RKO (cell line): ENCODE results near the gene ABCA13.
A peak's percentile ranks its signal among the peaks of the same experiment; 100 is the strongest.

Experiments used
- DNase-seq: peaks from one replicate; pipeline ENCODE4 v3.0.0-alpha.2; 2016; ENCODE audit warnings: low spot score

ABCA13 gene

GRCh38 chr7:48428091-48428684, 256.9 kb downstream of the ABCA13 start:
- no peak for DNase-seq

- DNase-seq = no peak
Observed at GRCh38 chr7:48429117-48429516, 257.9 kb downstream of the ABCA13 start.

DNA sequence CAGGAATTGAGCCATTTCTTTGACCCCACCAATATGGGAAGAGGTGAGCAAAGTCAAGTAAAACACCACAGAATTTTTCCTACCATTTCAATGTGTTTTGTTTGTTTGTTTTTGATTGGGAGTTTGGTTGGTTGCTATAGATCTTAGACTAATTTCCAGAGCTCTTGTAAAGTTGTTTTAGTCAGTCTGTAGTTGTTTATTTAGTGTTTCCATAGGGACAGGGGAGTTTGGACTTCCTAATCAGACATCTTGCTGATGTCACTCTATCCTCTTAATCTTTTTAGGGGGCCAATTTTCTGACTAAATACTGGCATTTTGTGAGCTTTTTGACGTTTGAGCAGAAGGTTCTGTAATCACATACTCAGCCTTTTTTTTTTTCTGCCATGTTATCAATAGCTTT, 266.9 kb downstream of the ABCA13 start:
- DNase-seq = no peak

- DNase-seq = no peak
Observed at GRCh38 chr7:48441848-48442492, 270.7 kb downstream of the ABCA13 start.

DNA sequence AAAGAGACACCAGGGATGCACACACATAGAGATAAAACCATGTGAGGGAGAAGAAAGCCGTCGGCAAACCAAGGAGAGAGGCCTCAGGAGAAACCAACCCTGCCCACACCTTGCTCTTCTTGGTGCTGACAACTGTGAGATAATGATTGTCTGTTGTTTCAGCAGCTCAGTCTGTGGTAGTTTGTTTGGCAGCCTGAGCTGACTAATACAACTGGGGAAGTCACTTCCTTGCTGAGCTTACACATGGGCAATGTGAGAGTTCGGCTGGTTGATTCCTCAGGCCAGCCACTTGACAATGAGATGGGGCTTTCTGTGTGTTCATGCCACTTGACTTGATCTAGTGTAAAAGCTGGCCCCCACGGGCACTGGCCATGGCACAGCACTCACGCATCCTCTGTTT, 271.8 kb downstream of the ABCA13 start:
- DNase-seq = no peak

GRCh38 chr7:48446721-48447120, 275.5 kb downstream of the ABCA13 start:
- no peak for DNase-seq

DNA sequence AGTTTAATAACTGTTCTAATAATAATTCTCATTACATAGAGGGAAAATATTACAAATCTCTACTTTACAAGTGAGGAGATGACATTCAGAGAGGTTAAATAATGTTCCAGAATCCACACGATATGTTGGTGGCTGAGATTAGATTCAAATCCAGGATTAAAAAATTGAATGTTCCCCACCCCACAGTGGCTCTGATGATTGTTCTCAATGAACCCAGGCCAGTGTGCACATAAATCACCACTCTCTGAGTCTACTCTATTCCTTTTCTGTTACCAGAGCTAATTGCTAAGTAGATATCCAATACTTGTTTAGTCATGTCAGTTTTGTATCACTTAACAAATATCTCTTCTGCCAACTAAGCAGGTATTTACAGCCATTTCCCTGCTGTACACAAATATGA, 281.0 kb downstream of the ABCA13 start:
- DNase-seq = no peak

DNA sequence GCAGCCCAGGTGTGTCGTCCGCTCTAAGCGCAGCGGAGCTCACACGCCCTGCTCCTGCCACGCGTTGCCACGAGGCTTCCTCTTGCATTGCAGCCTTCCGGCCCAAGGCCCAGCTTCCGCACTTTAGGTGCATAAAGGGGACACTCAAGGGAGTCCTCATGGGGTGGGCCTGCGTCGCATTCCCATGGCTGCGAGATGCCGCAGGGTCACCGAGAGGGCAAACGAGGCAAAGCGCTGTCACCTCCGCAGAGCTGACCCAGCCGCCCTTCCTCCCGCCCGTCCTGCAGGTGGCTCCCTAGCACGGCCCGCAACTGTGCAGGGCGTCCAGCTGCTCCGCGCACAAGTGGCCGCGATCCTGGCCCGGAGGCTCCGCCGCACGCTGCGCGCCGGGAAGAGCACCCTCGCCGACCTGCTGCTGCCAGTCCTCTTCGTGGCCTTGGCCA, 283.5 kb downstream of the ABCA13 start:
- DNase-seq = no peak

- no peak for DNase-seq
Observed at GRCh38 chr7:48455363-48455762, 284.1 kb downstream of the ABCA13 start.

DNA sequence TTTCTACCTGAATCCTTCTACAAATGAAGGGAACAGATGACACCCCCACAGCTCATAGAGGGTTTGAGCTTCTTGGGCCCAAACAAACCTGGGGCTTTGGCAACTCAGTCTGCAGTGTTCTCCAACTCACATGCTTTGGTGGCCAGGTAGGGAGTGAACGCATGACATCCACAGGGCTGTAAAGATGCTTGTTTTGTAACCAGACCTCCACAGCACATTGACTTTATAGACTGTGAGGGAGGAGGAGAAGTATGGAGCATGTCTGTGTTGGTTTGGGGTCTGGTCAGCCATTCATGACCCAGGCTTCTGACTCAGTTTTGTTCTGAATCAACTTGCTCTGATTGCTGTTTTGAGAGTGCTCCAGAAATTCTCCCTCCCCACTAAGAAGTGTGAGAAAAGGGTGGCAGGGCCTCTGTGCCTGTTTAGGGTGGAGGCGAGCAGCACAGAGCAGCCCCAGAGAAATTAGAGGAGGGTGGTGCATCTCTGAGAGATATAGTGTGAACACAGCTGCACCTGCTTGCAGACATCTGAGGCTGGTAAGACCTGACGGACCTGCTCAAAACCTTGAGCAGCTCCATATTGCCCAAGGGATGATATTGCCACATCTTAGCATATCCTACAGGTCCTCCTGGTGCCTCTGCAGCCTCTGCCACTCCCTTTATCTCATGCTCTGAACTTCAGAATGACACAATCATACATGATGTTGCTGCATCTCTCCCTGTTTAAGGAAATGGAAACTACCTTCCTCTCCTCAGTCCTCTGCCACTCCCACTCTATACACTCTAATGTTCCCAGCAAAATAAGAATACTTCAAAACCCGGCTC, 287.7 kb downstream of the ABCA13 start:
- no peak for DNase-seq

- no peak for DNase-seq
Observed at GRCh38 chr7:48466713-48467112, 295.5 kb downstream of the ABCA13 start.

DNA sequence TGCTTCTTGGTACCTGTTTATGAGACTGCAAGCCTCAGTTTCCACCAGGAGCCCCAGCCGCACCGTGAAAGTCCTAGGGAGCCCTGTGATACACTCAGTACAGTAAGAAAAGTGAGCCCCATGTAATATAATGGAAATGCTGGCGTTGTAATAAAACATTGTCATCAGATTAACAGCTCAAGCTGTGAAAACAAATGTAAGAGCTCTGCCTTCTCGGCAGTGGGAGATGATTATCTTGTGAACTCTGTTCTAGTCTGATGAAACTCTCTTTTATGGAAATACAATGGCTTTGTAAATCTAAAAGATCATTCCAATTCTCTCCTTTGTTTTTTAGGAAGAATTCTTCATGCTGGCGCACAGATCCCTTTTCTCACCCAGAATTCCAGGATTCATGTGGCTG, 299.9 kb downstream of the ABCA13 start:
- no peak for DNase-seq

- no peak for DNase-seq
Observed at GRCh38 chr7:48472640-48473039, 301.4 kb downstream of the ABCA13 start.

DNA sequence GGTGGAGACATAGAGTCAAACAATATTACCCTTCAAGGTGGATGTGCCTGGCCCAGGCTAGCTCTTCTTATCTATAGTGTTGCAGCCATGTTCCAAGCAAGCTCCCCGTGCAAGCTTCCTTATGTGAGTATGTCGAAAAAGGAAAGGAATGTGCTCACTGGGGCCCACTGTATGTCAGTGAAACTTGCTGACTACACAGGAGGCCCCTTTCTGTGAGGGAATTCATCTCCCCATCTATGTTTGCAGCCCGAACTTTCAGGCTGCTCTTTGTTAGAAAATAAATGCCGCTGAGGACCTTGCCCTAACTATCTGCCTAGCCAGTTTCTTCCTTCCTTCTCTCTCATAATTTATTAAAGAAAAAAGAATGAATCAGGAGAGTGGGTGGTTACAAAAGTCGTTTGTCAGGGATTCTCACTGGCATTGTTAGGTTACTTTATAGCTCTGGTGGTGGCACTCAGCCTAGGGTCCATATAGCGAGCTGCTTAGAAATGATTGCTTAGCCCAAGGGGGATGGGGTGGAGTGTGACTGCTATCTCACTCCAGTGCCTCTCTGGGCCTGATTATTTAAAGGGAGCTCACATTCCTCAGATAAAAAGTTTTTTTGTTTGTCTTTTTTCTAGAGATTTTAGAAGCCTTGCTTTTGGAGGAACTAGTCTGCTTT, 302.1 kb downstream of the ABCA13 start:
- no peak for DNase-seq

DNA sequence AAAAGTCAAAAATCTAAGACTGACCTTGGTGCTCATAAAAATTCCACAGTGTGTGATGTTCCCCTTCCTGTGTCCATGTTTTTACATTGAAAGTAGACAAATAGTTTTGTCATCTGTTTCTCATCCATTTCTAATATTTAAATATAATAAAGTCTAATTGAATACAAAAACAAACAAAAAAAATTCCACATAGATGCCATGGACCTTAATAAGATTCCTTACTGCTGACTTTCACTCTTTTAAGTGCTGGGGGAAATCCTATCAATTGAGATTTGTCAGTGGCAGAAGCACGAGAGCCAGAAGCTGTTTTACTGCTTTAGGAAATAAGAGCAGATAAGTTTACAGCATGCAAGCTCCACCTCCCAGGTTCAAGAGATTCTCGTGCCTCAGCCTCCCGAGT, 310.0 kb downstream of the ABCA13 start:
- DNase-seq = no peak

DNA sequence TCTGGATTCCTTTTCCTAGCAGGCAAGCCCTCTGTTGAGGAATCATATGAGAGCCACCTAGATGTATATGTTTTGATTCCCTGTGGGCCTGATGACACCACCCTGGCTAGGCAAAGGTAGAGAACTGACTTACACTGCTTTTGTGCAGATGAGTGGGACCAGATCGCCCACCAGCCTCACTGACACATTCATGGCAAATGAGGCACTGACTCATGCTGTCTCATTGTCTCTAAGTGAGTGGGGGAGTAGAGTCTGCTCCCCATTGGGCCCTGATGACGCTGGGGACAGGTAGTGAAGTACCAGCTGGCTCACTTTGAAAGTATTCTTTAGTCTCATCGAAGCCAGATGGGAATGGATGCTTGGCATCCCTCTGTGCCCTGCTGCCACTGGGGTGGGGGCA, 326.3 kb downstream of the ABCA13 start:
- peak; percentile 9 for DNase-seq

DNA sequence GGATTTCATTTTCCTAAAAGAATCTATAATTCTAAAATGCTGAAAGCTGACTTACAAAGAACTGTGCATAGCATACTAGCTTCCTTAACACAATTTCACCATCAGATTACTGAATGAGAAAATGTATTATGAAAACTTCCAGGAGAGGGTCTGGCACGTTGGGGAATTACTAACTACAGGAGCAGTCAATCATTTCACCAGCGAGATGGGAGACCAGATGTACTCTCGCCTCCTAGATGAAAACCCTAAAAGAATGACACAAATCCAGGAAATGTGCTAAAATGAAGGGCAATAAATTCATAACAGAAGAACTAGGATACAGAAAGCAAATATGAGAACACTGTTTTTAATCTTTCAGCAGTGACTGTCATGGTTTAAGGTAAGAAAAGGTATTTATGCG, 330.8 kb downstream of the ABCA13 start:
- no peak for DNase-seq

DNA sequence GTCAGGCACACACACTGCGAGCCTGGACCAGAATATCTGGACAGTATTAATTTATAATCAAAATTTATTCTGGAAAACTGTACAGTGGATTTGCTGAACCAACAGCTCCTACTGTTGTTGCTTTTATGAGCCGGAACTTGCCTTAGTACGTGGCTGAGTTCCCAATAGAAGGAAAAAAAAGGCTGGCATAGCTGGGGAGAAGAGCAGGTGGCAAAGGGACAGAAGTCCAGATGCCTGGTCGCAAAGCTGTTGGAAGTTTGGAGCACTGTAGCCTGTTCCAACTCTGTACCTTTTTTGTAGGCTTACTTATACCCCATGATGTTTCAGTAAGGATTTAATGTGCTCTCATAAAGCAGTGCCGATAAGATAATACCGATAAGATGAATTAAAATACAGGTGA, 333.8 kb downstream of the ABCA13 start:
- DNase-seq = no peak

DNA sequence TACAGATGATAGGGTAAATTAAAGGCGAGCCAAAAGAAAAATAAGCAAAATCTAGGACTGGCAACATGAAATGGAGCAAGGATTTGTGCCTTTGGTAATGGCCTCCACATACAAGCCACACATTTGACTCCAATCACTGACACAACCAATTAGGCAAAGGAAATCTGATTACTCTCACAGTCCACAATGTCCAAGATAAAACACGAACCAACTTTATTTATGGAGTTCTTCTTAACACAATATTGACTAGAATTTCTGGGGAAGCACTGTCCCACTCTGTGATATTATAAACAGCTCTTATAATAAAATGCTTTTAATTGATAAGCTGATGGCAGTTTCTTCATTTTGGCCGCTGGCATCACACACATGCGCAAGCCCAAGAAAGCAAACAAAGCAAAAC, 334.2 kb downstream of the ABCA13 start:
- no peak for DNase-seq

DNA sequence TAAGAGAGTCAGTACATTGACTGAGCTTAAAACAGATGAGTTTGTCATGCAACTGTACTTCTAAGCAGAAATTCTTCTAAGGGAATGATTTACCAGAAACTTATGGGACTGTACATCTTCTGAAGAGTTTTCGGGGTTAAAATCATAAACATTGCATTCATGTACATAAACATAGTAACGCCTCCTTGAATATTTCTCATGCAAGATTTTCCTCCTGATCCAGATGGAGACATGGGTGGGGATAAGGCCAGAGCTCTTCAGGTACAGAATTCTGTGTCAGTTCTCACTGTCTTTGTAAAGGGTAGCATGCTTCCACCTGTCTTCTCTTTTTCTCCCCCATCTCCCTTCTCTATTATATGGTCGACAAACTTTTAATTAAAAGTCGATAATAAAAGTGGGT, 335.3 kb downstream of the ABCA13 start:
- DNase-seq = no peak

- no peak for DNase-seq
Observed at GRCh38 chr7:48511080-48511479, 339.8 kb downstream of the ABCA13 start.

DNA sequence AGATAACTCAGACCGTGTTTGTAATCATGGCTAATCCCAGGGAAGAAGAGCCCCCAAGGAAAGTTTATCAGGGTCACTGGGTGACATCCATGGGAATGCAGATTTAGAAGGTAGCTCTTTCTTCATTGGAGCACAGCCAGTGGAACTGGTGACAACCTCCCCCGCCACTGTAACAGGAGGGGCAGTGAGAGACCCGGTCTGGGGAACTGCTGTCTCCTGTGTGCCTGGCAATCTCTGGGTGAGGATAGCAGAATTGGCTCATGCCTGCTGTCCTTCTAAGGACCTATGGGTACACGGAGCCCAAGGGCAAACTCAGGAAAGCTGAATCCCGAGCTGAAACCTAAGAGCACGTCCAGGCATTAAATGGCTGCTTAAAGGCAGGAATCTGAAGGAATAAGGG, 341.6 kb downstream of the ABCA13 start:
- DNase-seq = no peak

GRCh38 chr7:48515171-48515570, 343.9 kb downstream of the ABCA13 start:
- no peak for DNase-seq
